Endothelial cell of umbilical vein (primary cell): ENCODE results near the gene DRC1. TPM values are rescaled to one million over a fixed set of nuclear protein-coding genes. Genes with fewer than 3 reads are reported as not detected.

Experiments used
- BruUV-seq: library from RNA; stranded (reverse); fragments of 400-500 nt; replicated peaks from 2 replicates; lab custom pipeline; 2021; lab: Mats Ljungman, UMichigan
- CTCF ChIA-PET: fragments of 300-600, 350-600 bp; sonication (Branson Sonifier 250); formaldehyde crosslinking; loops from one replicate; lab custom pipeline; 2021; ENCODE audit warnings: antibody characterized with exemption, inconsistent platforms; lab: Charles Lee
- POLR2A ChIA-PET: fragments of 300-600, 350-600 bp; sonication (Branson Sonifier 250); formaldehyde crosslinking; loops from one replicate; lab custom pipeline; 2021; ENCODE audit warnings: antibody characterized with exemption, inconsistent platforms; lab: Charles Lee
- DNase-seq: peaks from one replicate; pipeline ENCODE4 v3.0.0-alpha.2; 2011; ENCODE audit warnings: low read depth, low spot score
- FAIRE-seq: peaks from 2 replicates; lab custom pipeline; 2011; peaks lifted over from hg19 to GRCh38; lab: Jason Lieb, UNC
- H2AFZ ChIP-seq: 2 replicates; pipeline ENCODE4 v1.6.0; 2012; ENCODE audit warnings: low read depth, low read length, control low read depth, inconsistent platforms
- H3K27ac ChIP-seq: 2 replicates; pipeline ENCODE4 v1.5.1; 2011; ENCODE audit warnings: low read depth, mild to moderate bottlenecking, control low read depth, low read length, moderate library complexity; ENCODE audit not compliant: insufficient read depth
- H3K27me3 ChIP-seq, 2 experiments: 2 replicates each; pipeline versions ENCODE4 v1.6.0 to v1.6.1; 2011; ENCODE audit warnings: low read length in 2 of 2, mixed read lengths in 1 of 2; ENCODE audit not compliant: control insufficient read depth in 2 of 2, insufficient read depth in 2 of 2
- H3K36me3 ChIP-seq, 2 experiments: 2 replicates in 1 of 2; 3 replicates in 1 of 2; pipeline ENCODE4 v1.5.1; 2011; ENCODE audit warnings: low read length in 2 of 2, mild to moderate bottlenecking in 1 of 2, moderate library complexity in 1 of 2; ENCODE audit not compliant: control insufficient read depth in 2 of 2, insufficient read depth in 2 of 2; ENCODE audit errors: extremely low read depth in 1 of 2
- H3K4me1 ChIP-seq: 3 replicates; pipeline ENCODE4 v1.5.1; 2011; ENCODE audit warnings: mild to moderate bottlenecking, low read length; ENCODE audit not compliant: control insufficient read depth, insufficient read depth; ENCODE audit errors: extremely low read depth
- H3K4me2 ChIP-seq: 2 replicates; pipeline ENCODE4 v1.6.1; 2011; ENCODE audit warnings: low read length, control low read depth, mixed read lengths; ENCODE audit not compliant: insufficient read depth
- H3K4me3 ChIP-seq, 3 experiments: fragments of 200-600 bp in 1 of 3; sonication (generic), shearing (Covaris generic) in 1 of 3; replicated peaks in 1 of 3; 2 replicates each; pipeline ENCODE4 v1.5.1; 2011 to 2016; ENCODE audit warnings: control low read depth in 3 of 3, low read length in 3 of 3, mild to moderate bottlenecking in 2 of 3, inconsistent platforms in 1 of 3, low read depth in 1 of 3, moderate library complexity in 1 of 3; ENCODE audit not compliant: insufficient read depth in 1 of 3
- H3K79me2 ChIP-seq: 2 replicates; pipeline ENCODE4 v1.6.0; 2012; ENCODE audit warnings: low read length, inconsistent platforms; ENCODE audit not compliant: control insufficient read depth, insufficient read depth
- H3K9ac ChIP-seq: replicated peaks from 2 replicates; pipeline ENCODE3; 2011; ENCODE audit warnings: low read length, control low read depth; ENCODE audit not compliant: insufficient read depth; ENCODE audit errors: extremely low read depth
- H3K9me1 ChIP-seq: replicated peaks from 3 replicates; pipeline ENCODE4 v1.6.0; 2011; ENCODE audit warnings: mild to moderate bottlenecking, low read length; ENCODE audit not compliant: control insufficient read depth, insufficient read depth; ENCODE audit errors: extremely low read depth
- H3K9me3 ChIP-seq: replicated peaks from 2 replicates; pipeline ENCODE4 v1.5.1; 2012; ENCODE audit warnings: low read length, inconsistent platforms; ENCODE audit not compliant: control insufficient read depth, insufficient read depth
- H4K20me1 ChIP-seq: replicated peaks from 2 replicates; pipeline ENCODE3; 2011; ENCODE audit warnings: mild to moderate bottlenecking, low read length; ENCODE audit not compliant: control insufficient read depth, insufficient read depth; ENCODE audit errors: extremely low read depth
- CTCF ChIP-seq, 2 donors: IDR thresholded peaks; 1 replicate in 1 of 2; 2 replicates in 1 of 2; pipeline ENCODE4 v1.5.1; 2011; ENCODE audit warnings: low read length in 2 of 2, mild to moderate bottlenecking in 2 of 2, moderate library complexity in 2 of 2, control low read depth in 1 of 2, inconsistent platforms in 1 of 2, low read depth in 1 of 2; ENCODE audit not compliant: insufficient read depth in 1 of 2; ENCODE audit errors: extremely low read depth in 1 of 2
- EZH2 ChIP-seq: IDR thresholded peaks from 2 replicates; pipeline ENCODE4 v1.6.1; 2012; ENCODE audit warnings: borderline replicate concordance, low read depth, mild to moderate bottlenecking, moderate library complexity, low read length, inconsistent platforms; ENCODE audit not compliant: severe bottlenecking
- FOS ChIP-seq: IDR thresholded peaks from 2 replicates; pipeline ENCODE4 v1.6.1; 2011; ENCODE audit warnings: mild to moderate bottlenecking, low read length, moderate library complexity, borderline replicate concordance; ENCODE audit not compliant: insufficient read depth
- GATA2 ChIP-seq: IDR thresholded peaks from 2 replicates; pipeline ENCODE4 v1.7.0; 2011; ENCODE audit warnings: low read depth, mild to moderate bottlenecking, moderate library complexity, mixed read lengths, low read length; ENCODE audit not compliant: insufficient read length, insufficient read depth
- JUN ChIP-seq: IDR thresholded peaks from 2 replicates; pipeline ENCODE4 v1.6.1; 2011; ENCODE audit warnings: borderline replicate concordance, low read depth; ENCODE audit not compliant: insufficient read length, insufficient read depth
- MAX ChIP-seq: IDR thresholded peaks from 2 replicates; pipeline ENCODE4 v1.6.1; 2011; ENCODE audit not compliant: insufficient read depth, insufficient read length
- MYC ChIP-seq: IDR thresholded peaks from one replicate; pipeline ENCODE4 v1.6.1; 2011; ENCODE audit warnings: mild to moderate bottlenecking, low read depth, low read length
- POLR2A ChIP-seq: IDR thresholded peaks from 2 replicates; pipeline ENCODE4 v1.6.1; 2012; ENCODE audit warnings: low read depth, mild to moderate bottlenecking, control low read depth, low read length
- POLR2AphosphoS5 ChIP-seq: IDR thresholded peaks from 2 replicates; pipeline ENCODE4 v1.6.1; 2012; ENCODE audit warnings: low read depth, mild to moderate bottlenecking, control low read depth, low read length, moderate library complexity; ENCODE audit not compliant: insufficient read depth
- dilution Hi-C: fragments of 300-500 bp; cut with MboI; formaldehyde crosslinking; loops from one replicate; pipeline ENCODE4 v1.15.0; 2019; ENCODE audit warnings: low sequenced_read_pairs; ENCODE audit not compliant: extremely low pct_ligation_motif_present
- intact Hi-C: fragments of 100-400 bp; cut with micrococcal nuclease; formaldehyde crosslinking; loops from one replicate; pipeline ENCODE4 v1.10.0; 2022
- polyA plus RNA-seq, 4 experiments: library from polyadenylated mRNA; depleted of rRNA in 3 of 4; stranded (reverse) in 3 of 4; unstranded in 1 of 4; fragments of >200 nt; gene quantifications; 2 replicates each; pipeline versions ENCODE4 v1.2.1 to v1.2.3, GENCODE V29; 2011 to 2012; ENCODE audit warnings: missing spikeins in 1 of 4
- total RNA-seq: library from RNA; stranded (reverse); gene quantifications from 2 replicates; pipeline ENCODE4 v1.2.3, GENCODE V29; 2021

The DRC1 gene
- total and polyA plus RNA-seq, 2 donors (not counting 3 experiments of a cell fraction or from before 2014, with no cell fraction given), result 0.44 TPM; not detected in 1

- no peaks in the 10 kb centered on the region for H3K36me3 ChIP-seq
- no peak overlapping the region for H3K4me2 ChIP-seq
- dilution Hi-C loops, result no loop called here
- H3K9me1 ChIP-seq, result no peaks in the 10 kb centered on the region
- H2AFZ ChIP-seq, result no peak overlapping the region
- H3K79me2 ChIP-seq, result no peaks in the 10 kb centered on the region
- no peaks in the 10 kb centered on the region for H3K27me3 ChIP-seq
- CTCF ChIA-PET, result interaction anchor here (1.2 kb wide), 1 partner anchor 14 kb away, joined by 3 read pairs; no protein-coding TSS in a partner anchor
- BruUV-seq, result no TSS peak
- POLR2A ChIA-PET, result no interaction called here
- no peak overlapping the region for H3K4me3 ChIP-seq
- no peak for DNase-seq
- H3K9ac ChIP-seq, result no peak overlapping the region
- H3K9me3 ChIP-seq, result no peaks in the 10 kb centered on the region
- TF ChIP-seq POLR2A, result no peak
- no peak for TF ChIP-seq CTCF (IDR thresholded peaks at IDR 0.05; ENCODE audit: extremely low read depth in 1 of 2, insufficient read depth in 1 of 2, low read depth in 1 of 2, low read length in 2 of 2)
- TF ChIP-seq JUN, result no peak
- no peak for TF ChIP-seq POLR2AphosphoS5
- TF ChIP-seq GATA2, result no peak
- TF ChIP-seq MYC, result no peak
- no peak for TF ChIP-seq EZH2
- TF ChIP-seq MAX, result no peak
- no peak for TF ChIP-seq FOS
- no peak overlapping the region for H3K27ac ChIP-seq
- H3K4me1 ChIP-seq, result no peaks in the 10 kb centered on the region
- FAIRE-seq, result no peak
- intact Hi-C loops, result no loop called here
- no peaks in the 10 kb centered on the region for H4K20me1 ChIP-seq
Measured at GRCh38 chr2:26481706-26482105, 80.0 kb downstream of the DRC1 start.
